WTC11 (cell line): ENCODE results near the gene KIRREL3.

Experiments
- ATF3 ChIP-seq: sonication (generic); formaldehyde crosslinking; conservative IDR thresholded peaks from 2 replicates; pipeline ENCODE4 v1.8.1; 2022; ENCODE audit warnings: mild to moderate bottlenecking, missing genetic modification reagents
- CREM ChIP-seq: sonication (generic); formaldehyde crosslinking; IDR thresholded peaks from 2 replicates; pipeline ENCODE4 v1.8.1; 2022; ENCODE audit warnings: mild to moderate bottlenecking, missing genetic modification reagents, moderate library complexity
- CTCF ChIP-seq: fragments of 200-600 bp; IDR thresholded peaks from 2 replicates; pipeline ENCODE4 v1.8.0; 2022; ENCODE audit warnings: antibody characterized with exemption
- E2F1 ChIP-seq: sonication (generic); formaldehyde crosslinking; IDR thresholded peaks from 2 replicates; pipeline ENCODE4 v1.8.0; 2022; ENCODE audit warnings: mild to moderate bottlenecking, missing genetic modification reagents
- GABPB1 ChIP-seq: sonication (generic); formaldehyde crosslinking; IDR thresholded peaks from 2 replicates; pipeline ENCODE4 v1.8.1; 2023; ENCODE audit warnings: mild to moderate bottlenecking, missing genetic modification reagents
- IRF1 ChIP-seq: sonication (generic); formaldehyde crosslinking; IDR thresholded peaks from 2 replicates; pipeline ENCODE4 v1.8.0; 2023; ENCODE audit warnings: missing genetic modification reagents
- JUN ChIP-seq: sonication (generic); formaldehyde crosslinking; IDR thresholded peaks from 2 replicates; pipeline ENCODE4 v1.8.0; 2023; ENCODE audit warnings: mild to moderate bottlenecking, missing genetic modification reagents
- SMAD4 ChIP-seq: sonication (generic); formaldehyde crosslinking; IDR thresholded peaks from 2 replicates; pipeline ENCODE4 v1.8.0; 2022; ENCODE audit warnings: mild to moderate bottlenecking, missing genetic modification reagents
- TCF7 ChIP-seq: sonication (generic); formaldehyde crosslinking; IDR thresholded peaks from 2 replicates; pipeline ENCODE4 v1.8.0; 2022; ENCODE audit warnings: mild to moderate bottlenecking, low read depth, missing genetic modification reagents, moderate library complexity

- TF ChIP-seq JUN (no peak), GABPB1 (CRISPR knock-in tag) (no peak), CTCF (no peak), E2F1 (CRISPR knock-in tag) (no peak), SMAD4 (CRISPR knock-in tag) (no peak), TCF7 (CRISPR knock-in tag) (no peak), ATF3 (no peak), IRF1 (no peak), CREM (CRISPR knock-in tag) (no peak)
Observed at GRCh38 chr11:126383339-126384335, 616.9 kb downstream of the KIRREL3 start.
